HG02623 (cell line): ENCODE measurements around the gene NLRP5.

ENCODE experiments used
- ATAC-seq: cut with Tn5 transposase; IDR thresholded peaks from one replicate; pipeline ENCODE4 v1.9.1; 2021; ENCODE audit warnings: moderate library complexity; ENCODE audit not compliant: unreplicated experiment

NLRP5 gene

DNA sequence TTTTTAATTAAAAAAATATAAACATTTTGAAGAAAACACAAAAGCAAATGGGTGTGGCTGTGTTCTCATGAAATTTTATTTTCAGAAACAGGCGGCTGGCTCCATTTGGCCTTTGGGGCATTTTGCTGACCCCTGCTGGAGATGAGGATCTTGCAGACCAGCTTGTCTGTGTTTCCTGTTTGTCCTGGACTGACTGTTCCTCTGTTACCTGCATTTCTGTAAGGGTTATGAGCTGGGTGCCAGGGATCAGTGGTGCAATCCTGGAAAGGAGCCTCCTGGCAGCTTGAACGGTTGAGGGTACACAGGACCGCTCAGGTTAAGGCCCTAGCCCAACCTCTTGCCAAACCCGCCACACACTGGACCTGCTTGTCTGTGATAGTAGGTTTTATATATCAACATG is 84.6 kb downstream of the NLRP5 start:
- no peak for ATAC-seq

DNA sequence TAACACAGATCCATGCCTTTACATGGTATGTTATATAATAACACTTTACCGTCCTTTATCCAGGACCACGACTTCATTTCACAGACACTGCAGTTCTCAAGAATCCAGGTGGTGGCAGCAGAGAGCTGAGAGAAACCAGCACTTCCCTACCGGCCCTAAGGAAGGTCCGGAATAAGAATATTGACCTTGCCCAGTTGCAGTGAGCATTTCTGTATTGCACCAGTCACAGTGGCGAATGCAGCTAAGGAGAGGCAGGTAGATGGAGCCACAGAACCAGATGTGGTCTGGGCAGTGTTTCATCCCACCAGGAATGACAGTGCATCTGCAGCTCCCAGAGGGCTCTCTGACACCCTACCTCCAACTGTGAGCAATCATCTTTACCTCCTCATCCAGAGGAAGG is 89.9 kb downstream of the NLRP5 start:
- no peak for ATAC-seq

DNA sequence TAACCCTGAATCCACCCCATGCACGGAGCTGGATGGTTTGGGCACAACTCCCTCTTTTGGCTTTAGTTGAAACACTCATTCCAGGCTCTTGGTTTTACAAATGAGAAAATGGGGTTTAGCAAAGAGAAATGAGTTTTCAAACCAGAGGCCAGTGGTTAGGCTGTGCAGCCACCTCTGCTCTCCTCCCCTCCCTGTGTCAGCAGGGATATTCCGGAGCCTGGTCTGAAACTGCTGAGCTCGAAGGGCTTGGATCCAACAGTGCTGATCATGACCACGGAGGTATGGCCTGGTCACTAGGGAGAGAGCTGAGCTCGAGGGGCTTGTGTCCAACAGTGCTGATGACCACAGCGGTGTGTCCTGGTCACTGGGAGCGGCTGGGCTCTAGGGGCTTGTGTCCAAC is 93.0 kb downstream of the NLRP5 start:
- no peak for ATAC-seq

DNA sequence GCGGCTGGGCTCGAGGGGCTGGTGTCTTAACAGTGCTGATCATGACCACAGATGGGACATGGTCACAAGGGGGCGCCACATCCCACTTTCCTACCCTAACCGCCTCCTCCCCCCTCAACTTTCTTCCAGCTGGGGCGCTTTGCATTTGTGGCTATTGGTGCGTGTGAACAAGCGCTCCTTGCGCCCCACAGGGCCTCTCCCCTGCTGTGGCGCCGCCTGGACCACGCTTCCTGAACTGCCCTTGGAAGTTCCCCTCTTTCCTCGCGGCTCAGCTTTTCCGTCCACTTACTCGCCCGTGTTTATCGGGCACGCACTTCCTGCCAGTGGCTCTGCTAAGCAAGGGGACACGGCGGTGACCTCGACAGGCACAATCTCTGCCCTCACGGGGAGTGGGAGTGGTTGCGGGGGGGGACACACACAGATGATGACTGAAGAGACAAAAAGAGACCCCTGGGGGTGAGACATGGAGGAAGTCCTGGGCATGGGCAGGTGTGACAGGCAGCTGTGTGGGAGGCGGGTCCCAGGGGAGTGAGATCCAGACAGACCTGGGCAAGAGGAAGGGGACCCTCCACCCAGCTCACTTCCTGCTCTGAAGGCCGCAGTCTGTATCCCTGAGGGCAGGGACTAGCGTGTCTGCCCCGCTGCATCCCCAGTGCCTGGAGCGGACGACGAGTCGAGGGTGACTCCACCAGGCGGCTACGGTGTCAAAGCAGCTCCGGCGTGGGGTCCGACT is 94.3 kb downstream of the NLRP5 start:
- ATAC-seq = peak; percentile 80

DNA sequence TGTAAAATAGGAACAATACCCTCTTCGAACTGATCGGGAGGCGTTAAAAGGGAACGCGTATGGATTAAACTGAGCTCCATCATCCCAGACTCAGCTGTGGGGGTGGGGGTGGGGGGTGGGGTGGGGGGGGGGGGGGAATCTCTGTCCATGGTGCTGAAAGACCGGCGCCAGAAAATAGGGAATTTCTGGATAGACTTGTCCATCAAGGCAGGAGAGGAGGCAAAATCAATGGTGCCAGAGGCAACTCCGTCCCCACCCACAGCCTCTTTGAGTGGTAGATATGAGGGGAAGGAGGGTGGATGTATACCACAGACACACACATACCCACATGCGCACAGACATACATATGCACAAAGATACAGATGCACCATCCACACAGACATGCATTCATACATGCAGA is 97.1 kb downstream of the NLRP5 start:
- ATAC-seq = no peak

DNA sequence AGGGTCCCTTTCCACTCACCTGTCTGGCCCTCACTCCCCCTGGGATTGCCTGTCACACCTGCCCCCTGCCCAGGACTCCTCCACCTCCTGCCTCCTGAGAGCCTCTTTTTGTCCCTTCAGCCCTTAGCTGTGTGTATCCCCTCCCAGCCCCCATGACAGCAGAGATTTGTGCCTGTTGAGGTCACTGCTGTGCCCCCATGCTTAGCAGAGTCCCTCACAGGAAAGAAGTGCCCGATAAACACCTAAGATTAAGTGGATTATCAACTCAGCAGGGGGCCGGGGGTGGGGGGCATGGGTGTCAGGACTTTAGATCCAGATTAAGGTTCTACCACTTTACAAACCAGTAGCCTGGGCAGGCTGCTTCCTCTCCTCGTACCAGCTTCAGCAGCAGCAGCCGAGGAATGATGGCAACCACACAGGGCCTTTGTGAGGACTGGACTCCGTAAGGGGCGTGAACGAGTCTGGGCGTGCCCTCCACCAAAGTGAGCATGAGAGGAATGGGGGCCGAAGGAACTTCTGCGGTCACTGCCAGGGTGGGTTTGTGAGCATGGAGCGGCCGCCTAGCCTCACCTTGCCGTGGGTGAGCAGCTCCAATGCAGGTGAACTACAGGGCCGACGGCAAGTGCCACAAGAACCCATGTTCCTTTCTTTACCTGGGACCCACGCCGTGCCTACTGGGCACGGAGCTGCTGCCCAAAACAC is 98.4 kb downstream of the NLRP5 start:
- no peak for ATAC-seq

DNA sequence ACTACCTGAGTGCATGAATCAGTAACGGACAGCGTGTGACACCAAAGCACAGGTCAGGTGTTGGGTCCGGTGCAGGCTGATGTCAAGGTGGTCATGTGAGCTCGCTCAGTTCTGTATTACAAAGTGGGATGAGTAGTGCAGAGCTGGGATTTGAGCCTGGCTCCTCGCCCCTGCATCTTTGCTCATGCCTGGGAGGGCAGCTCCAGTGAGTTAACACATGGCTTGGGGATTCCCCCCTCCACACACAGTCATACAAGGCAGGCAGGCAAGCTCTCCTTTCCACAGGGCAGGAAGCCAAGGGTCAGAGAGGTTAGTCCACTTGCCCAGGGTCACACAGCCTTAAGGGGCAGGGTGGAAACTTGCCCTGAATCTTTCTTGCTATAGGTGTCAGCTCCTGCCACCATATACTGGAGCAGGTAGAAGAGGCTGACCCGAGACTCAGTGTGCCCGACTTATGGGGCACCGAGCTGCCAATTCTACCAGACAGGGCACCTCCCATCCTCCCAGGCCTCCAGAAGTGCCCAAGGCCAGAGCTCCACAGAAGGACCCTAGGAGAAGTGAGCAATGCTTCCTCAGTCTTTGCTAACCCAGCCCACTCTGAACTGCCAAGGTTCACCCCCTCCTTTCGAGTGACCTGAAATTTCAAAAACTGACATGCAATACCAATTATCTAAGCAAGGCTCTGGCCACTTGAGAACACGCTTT is 99.1 kb downstream of the NLRP5 start:
- ATAC-seq = no peak

DNA sequence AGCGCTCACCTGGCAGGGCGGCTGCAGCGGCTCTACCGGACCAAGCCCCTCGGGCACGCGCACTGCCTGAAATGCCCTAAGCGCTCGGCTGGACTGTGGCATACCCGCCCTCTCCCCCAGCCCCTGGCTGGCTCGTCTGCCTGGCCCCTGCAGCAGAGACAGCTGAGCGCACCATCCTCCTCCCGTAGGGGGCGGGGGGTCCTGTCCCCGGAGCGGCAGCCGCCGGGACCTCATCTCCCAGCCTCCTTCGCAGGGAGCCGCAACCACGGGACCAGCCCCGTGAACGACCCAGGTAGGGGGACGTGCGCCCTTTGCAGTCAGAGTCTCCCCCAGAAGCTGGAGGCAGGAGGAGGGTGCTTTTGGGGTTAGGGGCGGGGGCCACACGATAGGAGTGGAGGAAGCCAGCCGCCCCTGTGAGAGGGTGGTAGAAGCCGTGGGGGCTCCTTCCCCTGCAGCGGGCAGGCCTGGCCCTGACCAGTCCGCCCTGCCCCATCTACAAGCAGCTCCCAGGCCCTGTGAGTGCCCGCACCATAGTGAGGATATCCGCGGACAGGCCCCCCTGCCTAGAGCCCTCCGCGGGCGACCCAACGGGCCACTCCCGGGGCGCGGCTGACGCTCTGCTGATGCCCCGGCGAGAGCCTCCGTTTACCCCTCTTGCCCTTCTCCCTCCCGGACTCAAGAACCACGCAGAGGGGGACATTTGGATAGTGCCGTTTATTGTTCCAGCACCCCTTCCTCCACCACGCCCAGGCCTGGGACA is 100.3 kb downstream of the NLRP5 start:
- ATAC-seq = no peak

DNA sequence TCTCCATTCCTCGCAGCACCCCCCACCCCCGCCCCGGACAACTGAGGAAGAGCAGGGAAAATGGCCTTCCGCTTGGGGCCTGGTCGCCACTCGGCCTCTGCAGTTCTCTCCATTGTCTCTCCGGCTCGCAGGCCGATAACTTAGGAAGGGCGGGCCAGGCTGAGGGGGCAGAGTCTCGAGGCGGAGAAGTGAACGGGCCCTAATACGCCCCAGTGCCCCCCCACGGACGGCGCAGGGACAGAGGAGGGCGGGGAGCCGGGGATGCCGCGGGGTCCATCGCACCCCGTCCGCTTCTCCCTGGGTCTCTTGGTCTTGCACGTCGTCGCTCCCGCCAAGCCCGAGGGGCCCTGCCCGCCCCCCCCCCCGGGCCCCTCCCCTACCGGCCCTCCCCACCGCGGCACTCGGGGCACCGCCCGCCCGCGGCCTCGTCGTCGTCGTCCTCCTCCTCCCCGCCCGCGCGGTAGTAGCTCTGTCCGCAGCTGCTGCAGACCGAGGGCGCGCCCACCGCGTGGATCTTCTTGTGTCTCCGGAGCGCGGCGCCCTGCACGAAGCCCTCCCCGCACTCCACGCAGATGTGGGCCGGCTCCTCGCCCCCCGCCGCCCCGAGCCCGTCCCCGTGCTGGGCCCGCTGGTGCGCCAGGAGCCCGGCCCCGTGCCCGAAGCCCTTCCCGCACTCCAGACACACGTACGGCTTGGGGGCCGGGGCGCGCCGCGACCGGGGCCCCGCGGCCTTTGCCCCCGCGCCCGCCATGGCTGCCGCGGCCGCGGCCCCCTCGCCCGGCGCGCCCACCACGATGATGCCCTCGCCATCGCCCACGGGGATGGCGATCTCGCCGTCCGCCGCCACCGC is 101.3 kb downstream of the NLRP5 start:
- no peak for ATAC-seq

DNA sequence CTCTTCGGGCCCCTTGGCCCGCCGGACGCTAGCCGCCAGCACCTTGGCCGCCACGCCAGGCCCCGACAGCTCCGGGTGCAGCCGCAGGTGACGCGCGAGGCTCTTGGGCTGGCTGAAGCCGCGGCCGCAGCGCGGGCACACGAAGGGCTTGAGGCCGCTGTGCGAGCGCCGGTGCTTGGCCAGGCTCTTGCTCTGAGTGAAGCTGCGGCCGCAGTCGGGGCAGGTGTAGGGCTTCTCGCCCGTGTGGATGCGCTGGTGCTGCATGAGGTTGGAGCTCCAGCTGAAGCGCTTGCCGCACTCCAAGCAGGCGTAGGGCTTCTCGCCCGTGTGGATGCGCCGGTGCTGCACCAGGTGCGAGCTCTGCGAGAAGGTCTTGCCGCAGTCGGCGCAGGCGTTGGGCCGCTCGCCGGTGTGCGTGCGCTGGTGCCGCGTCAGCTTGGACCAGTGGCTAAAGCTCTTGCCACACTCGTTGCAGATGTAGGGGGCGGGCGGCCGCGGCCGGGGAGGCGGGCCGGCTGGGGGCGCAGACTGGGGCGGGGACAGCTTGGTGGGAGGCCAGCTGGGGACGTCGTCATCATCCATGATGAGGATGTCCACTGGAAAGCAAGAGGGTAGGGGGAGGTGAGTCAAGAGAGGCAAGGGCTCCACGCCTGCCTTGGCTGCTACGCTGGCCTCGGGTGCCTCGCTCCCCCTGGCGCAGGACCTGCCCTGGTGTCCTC is 102.1 kb downstream of the NLRP5 start:
- no peak for ATAC-seq

DNA sequence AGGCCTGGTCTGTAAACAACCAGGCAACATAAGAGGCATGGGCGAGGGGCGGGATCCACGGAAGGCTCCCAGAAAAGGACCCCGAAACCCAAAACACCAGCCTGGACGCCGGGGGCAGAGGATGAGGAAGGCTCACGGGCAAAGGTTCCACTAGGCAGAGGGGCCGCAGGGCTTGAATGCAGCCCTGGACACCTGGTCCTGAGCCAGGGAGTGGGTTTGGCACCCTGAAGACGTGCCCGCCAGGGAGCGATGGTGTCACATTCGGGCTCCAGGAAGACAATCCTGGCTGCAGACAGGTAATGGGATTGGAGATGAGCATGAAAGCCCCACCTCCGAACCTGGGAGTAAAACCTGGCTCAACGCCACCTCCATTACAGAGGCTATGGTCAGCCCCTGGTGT is 102.8 kb downstream of the NLRP5 start:
- no peak for ATAC-seq

DNA sequence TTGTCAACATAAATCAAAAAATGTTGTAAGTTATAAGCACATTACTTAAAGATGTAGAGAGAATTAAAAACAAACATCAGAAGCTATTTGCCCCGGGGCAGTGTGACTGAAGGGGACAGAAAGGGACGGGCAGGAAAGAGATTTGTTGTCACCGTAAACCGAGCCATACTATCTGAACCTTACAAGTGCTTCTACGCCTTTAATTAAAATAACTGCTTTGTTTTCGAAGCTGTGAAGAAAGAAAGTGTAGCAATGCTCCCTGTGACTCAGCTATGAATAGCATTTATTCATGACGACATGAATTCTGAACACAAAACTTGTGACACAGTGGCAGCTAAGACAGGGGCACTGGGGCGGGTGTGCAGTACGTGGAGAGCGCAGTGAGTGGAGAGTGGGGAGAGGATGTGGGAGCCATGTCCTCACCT is 104.5 kb downstream of the NLRP5 start:
- ATAC-seq = no peak

DNA sequence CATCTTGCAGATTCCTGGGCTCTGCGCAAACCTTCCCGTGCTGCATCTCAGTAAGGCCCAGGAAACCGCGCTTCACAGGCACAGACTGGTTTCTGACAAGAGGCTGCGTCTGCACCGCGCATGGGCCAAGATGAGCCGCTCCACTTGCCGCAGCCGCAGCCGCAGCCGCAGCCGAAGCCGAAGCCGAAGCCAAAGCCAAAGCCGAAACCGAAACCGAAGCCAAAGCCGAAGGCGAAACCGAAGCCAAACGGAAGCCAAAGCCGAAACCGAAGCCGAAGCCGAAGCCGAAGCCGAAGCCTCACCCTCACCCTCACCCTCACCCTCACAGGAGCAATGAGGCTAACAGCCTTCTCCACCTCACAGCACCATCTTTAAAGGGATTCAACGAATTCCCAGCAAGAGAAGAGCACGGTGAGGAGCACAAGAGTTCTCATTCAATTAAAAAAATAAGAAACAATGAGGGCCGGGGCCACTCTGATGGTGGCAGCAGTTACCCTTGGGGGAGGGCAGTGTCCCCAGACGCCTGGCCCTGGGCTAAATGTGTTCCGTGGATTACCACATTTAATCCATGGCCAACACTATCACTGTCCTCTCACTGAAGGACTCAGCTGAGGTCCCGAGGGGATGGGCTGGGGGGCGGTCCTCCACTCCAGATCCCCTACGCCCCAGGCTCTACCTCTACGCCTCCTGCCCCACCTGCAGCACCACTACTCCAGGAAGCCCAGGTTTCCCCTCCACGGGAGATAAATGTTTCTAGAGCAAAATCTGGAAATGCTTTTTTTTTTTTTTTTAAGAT is 105.4 kb downstream of the NLRP5 start:
- ATAC-seq = no peak

DNA sequence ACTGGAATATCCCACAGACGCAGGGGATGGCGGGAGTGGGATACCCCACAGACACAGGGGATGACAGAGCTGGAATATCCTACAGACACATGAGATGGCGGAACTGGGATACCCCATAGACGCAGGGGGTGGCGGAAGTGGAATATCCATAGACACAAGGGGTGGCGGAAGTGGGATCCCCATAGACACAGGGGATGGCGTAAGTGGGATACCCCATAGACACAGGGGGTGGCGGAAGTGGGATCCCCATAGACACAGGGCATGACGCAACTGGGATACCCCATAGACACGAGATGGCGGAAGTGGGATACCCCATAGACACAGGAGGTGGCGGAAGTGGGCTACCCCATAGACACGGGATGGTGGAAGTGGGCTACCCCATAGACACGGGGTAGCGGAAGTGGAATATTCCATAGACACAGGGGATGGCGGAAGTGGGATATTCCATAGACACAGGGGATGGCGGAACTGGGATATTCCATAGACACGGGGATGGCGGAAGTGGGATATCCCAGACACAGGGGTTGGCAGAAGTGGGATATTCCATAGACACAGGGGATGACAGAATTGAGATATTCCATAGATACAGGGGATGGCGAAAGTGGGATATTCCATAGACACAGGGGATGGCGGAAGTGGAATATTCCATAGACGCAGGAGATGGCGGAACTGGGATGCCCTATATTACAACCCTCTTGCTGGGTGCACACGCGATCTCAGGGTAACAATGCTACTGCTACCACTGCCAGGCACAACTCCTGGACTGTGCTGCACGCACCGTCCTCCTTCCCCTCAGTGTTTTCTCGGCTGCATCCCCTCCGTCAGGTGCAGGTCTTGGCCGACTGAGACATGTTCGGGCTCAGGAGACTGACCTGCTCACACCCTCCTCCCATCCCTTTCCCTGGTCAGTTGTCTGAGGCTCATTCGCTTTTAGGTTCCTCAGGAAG is 106.4 kb downstream of the NLRP5 start:
- ATAC-seq = no peak

DNA sequence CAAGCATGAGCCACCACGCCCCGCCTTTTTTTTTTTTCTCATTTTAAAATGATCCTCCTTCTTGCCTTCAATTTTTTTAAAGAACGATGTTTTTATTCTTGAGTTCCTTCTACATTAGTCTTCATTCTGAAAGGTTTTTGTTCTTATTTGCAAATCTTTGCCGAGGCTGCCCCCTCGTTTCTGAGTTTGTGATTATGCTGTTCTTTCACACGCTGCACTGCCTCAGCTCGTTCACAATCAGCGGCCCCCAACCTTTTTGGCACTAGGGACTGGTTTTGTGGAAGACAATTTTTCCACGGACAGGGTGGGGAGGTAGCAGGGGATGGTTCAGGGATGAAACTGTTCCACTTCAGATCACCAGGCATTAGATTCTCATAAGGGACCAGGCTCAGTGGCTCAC is 107.9 kb downstream of the NLRP5 start:
- ATAC-seq = no peak

DNA sequence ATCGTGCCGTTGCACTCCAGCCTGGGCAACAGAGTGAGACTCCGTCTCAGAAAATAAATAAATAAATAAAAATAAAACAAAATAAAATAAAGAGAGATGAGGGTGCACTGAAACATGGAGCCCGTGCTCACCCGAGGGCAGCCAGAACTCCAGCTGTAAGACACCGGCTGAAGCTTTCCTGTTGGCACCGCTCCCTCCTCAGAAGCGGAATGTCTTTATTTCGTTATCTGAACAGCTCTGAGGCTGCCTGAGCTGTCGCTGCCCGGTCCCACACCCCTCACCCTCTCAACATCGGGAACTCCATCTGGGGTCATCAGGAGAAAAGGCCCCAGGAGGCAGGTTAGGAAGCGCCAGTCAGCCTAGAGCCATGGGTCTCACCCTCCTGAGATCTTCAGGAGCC is 110.1 kb downstream of the NLRP5 start:
- ATAC-seq = no peak

DNA sequence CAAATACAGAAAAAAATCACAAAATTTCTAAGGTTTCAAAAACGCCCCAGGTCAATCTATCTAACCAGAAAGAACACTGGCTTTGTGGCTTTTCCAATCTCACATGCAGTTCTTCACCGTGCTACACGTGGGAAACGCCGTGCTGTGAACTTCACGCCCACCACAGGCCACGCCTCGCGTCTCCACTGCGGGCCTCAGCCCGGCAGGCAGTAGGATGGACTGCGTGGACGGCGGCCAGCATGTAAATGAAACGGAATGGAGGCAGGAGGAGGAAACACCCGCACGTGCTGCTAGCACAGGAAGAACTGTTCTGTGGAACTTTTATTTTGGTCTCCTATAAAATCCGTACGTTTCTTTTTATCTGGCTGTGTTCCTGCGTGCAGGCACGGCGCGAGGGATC is 110.7 kb downstream of the NLRP5 start:
- no peak for ATAC-seq

DNA sequence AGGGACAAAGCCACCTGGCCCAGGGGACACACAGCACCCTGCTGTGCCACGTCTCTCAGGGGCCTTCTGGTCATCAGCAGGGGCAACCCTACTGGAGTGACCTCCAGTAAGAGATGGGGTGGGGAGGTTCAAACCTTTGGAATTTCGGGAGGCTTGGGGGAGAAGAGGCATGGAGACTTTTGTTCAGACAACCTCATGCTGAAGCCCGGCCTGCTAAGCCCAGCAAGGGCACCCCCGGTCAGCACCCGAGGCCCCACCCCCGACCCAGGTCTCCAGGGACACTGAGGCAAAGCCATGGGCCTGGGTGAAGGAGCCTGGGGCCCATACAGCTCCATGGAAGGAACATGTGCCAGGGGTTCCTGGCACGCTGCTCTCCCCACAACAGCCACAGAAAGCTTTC is 111.2 kb downstream of the NLRP5 start:
- no peak for ATAC-seq
